ENCODE data around the gene LMF2. TPM values are rescaled to one million over a fixed set of nuclear protein-coding genes. Genes with fewer than 3 reads are reported as not detected.

Gene LMF2
- total and polyA plus RNA-seq, 2 of the 4 experiments (the other 2 are of a cell fraction), result 16.8 to 82.6 TPM

- DNase-seq (no peak), ATAC-seq (ENCODE audit: low read depth) (no peak)
- TF ChIP-seq CEBPB (IDR thresholded peaks at IDR 0.05; ENCODE audit: low read depth, low read length), result no peak
- no peak for TF ChIP-seq RAD21 (IDR thresholded peaks at IDR 0.05; ENCODE audit: low read length)
- TF ChIP-seq SMC3 (IDR thresholded peaks at IDR 0.05; ENCODE audit: low read depth, low read length), result no peak
- Histone ChIP-seq H3K27ac (ENCODE audit: insufficient read depth, low read length) (no peak overlapping the region), H3K56ac (ENCODE audit: extremely low read depth, insufficient read depth, low read length) (no peak overlapping the region), H3K14ac (replicated peaks; ENCODE audit: low read depth, low read length) (no peak overlapping the region), H3K4me3 (ENCODE audit: insufficient read depth, low read depth, low read length) (no peak overlapping the region), H3K4me2 (ENCODE audit: low read depth, low read length) (no peak overlapping the region), H3K9me1 (ENCODE audit: insufficient read depth, low read length) (no peaks in the 10 kb centered on the region), H2BK20ac (ENCODE audit: low read depth, low read length) (no peak overlapping the region), H2BK15ac (ENCODE audit: low read depth, low read length) (no peak overlapping the region), H2BK120ac (ENCODE audit: low read depth, low read length) (no peak overlapping the region), H4K8ac (ENCODE audit: low read depth in 2 of 2, low read length in 2 of 2) (no peak overlapping the region), H4K20me1 (ENCODE audit: insufficient read depth, low read length) (no peaks in the 10 kb centered on the region; the same call in 1 of the 2 replicates), H3K9ac (ENCODE audit: low read depth, low read length) (no peak overlapping the region), H3K18ac (ENCODE audit: low read depth, low read length) (no peak overlapping the region), H3K4ac (ENCODE audit: low read depth, low read length) (no peak overlapping the region), H3K9me3 (ENCODE audit: control insufficient read depth, insufficient read depth, low read length) (no peaks in the 10 kb centered on the region), H3K36me3 (ENCODE audit: control insufficient read depth, insufficient read depth, low read length) (peaks cover 28% of the 10 kb centered on the region; the same call in 1 of the 2 replicates), H3K27me3 (ENCODE audit: control insufficient read depth, insufficient read depth, low read length) (peaks cover under 1% of the 10 kb centered on the region; the same call in 1 of the 2 replicates), H2AK9ac (replicated peaks; ENCODE audit: low read depth, low read length, poor library complexity) (no peak overlapping the region), H2AFZ (replicated peaks; ENCODE audit: low read length, poor library complexity) (no peak overlapping the region), H3K79me1 (ENCODE audit: low read depth in 1 of 2, low read length in 2 of 2) (peaks cover 0 to 26% of the 10 kb centered on the region in 2 experiments; a peak in 3 of 4 replicates), H4K91ac (ENCODE audit: insufficient read depth, low read depth, low read length) (no peak overlapping the region), H4K5ac (ENCODE audit: low read depth, low read length) (no peak overlapping the region), H3K23ac (ENCODE audit: low read depth, low read length) (no peak overlapping the region), H2AK5ac (ENCODE audit: low read depth, low read length) (no peak overlapping the region), H2BK5ac (ENCODE audit: low read depth, low read length, poor library complexity, severe bottlenecking) (no peak overlapping the region), H3K4me1 (ENCODE audit: control insufficient read depth, insufficient read depth, low read length) (peaks cover 2% of the 10 kb centered on the region; the same call in 1 of the 2 replicates)
- dilution Hi-C loops (cut with HindIII; ENCODE audit: low sequenced_read_pairs, unreplicated experiment) (no loop called here), intact Hi-C loops (cut with micrococcal nuclease) (no loop called here), in situ Hi-C loops (cut with MboI; ENCODE audit: low sequenced_read_pairs) (no loop called here)
- 72% methylated on average over 4 of the region's 6 CpGs; no CpG with 5 or more reads in 1 of the 2 experiments for WGBS, 2 experiments (ENCODE audit: extremely low coverage in 2 of 2, insufficient read length in 1 of 2)
- BruUV-seq (replicated peaks), result no TSS peak
- ChIA-PET POLR2A (ENCODE audit: unreplicated experiment) (no interaction called here), CTCF (no interaction called here)
These were observed 5.4 kb downstream of the LMF2 start for GRCh38 chr22:50502096-50502495.

Data from IMR-90 (cell line).